C4-2B (cell line): ENCODE measurements around the gene OSBPL5.

Source experiments
- H3K27ac ChIP-seq: fragments of 450-650 bp; 2 replicates; pipeline ENCODE4 v1.5.1; 2017
- CTCF ChIP-seq: fragments of 450-650 bp; conservative IDR thresholded peaks from 2 replicates; pipeline ENCODE4 v1.5.1; 2017; ENCODE audit warnings: mild to moderate bottlenecking
- ZFX ChIP-seq: fragments of 450-650 bp; IDR thresholded peaks from 2 replicates; pipeline ENCODE4 v1.6.1; 2017

The OSBPL5 gene

GRCh38 chr11:3127706-3128355, 37.3 kb downstream of the OSBPL5 start:
- TF ChIP-seq ZFX (no peak), CTCF (no peak)
- peak overlapping the region; percentile 96 for H3K27ac ChIP-seq

- TF ChIP-seq ZFX (no peak), CTCF (no peak)
- H3K27ac ChIP-seq = peak overlapping the region; percentile 96
Observed at GRCh38 chr11:3126901-3127691, 38.0 kb downstream of the OSBPL5 start.

GRCh38 chr11:3126207-3126865, 38.8 kb downstream of the OSBPL5 start:
- TF ChIP-seq ZFX (peak; percentile 67; the same call in 1 of the 2 replicates), CTCF (no peak)
- peak overlapping the region; percentile 96 for H3K27ac ChIP-seq

- TF ChIP-seq ZFX (no peak), CTCF (no peak)
- peak overlapping the region; percentile 96 for H3K27ac ChIP-seq
Observed at GRCh38 chr11:3124821-3125220, 40.3 kb downstream of the OSBPL5 start.

- peak overlapping the region; percentile 96 for H3K27ac ChIP-seq
Observed at GRCh38 chr11:3123761-3124733, 41.1 kb downstream of the OSBPL5 start.

GRCh38 chr11:3123305-3123704, 41.8 kb downstream of the OSBPL5 start:
- peak overlapping the region; percentile 96 for H3K27ac ChIP-seq
- TF ChIP-seq ZFX (peak; percentile 31; the same call in 1 of the 2 replicates), CTCF (no peak)

More at GRCh38 chr11:3123761-3124733, 41.1 kb downstream of the OSBPL5 start:
- TF ChIP-seq ZFX (no peak), CTCF (no peak)
